ENCODE results near the gene MAP3K2.

- no peak for TF ChIP-seq MAX (IDR thresholded peaks at IDR 0.05; ENCODE audit: insufficient read depth, insufficient read length)
- TF ChIP-seq CTCF (IDR thresholded peaks at IDR 0.05; ENCODE audit: extremely low read depth in 1 of 2, insufficient read depth in 1 of 2, low read depth in 1 of 2, low read length in 2 of 2): no peak
- no peak for TF ChIP-seq MYC (IDR thresholded peaks at IDR 0.05; ENCODE audit: low read depth, low read length)
These were observed 39.3 kb downstream of the MAP3K2 start for GRCh38 chr2:127348426-127349000.
